ENCODE measurements around the gene TMEM131. TPM values are rescaled to one million over a fixed set of nuclear protein-coding genes. Genes with fewer than 3 reads are reported as not detected.
"Not testable (repeated sequence)": the region's sequence is repeated elsewhere in the genome, so short reads cannot be mapped to it uniquely, and the experiment has no call there.

The TMEM131 gene
- polyA plus RNA-seq, 4 donors = 40.3 to 51.9 (median 47.4) TPM

DNA sequence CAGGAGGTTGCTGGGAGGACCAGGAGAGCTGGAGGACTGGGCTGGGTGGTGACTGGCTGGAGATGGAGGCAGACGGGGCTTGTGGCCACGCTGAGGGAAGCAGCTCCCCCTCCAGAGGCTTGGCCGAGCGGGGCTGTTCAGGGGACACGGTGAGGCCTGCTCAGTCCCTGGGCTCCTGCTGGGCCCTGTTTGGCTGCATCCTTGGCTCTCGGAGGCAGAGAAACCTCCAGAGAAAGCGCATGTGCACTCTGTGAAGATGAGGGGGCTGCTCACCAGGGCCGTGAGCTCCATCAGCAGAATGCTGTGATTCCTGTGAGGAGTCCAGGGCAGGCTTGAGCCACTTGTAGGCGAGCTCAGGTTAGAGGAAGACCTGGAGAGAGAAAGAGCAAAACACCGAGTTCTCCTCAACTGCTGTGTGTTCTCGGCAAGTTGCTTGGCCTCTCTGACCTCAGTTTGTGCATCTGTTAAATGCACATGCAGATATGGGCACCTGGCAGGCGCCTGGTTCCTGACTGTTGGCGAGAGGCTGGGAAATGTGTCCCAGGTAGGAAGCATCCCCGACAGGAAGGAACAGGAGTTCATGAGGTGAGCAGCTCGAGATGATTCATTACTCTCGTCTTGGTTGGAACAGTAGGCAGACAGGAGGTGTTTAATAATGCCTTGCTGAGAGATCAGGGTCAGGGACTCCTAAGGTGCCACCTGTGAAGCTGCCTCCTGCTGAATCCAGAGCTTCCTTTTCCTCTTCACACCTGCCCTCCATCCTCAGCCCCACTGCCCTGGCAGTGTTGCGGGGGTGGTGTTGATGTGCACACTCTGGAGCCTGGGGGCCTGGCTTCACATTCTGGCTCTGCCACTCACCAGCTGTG, 281.4 kb downstream of the TMEM131 start:
- no peak for DNase-seq (ENCODE audit: low read depth in 4 of 4, low spot score in 3 of 4)

DNA sequence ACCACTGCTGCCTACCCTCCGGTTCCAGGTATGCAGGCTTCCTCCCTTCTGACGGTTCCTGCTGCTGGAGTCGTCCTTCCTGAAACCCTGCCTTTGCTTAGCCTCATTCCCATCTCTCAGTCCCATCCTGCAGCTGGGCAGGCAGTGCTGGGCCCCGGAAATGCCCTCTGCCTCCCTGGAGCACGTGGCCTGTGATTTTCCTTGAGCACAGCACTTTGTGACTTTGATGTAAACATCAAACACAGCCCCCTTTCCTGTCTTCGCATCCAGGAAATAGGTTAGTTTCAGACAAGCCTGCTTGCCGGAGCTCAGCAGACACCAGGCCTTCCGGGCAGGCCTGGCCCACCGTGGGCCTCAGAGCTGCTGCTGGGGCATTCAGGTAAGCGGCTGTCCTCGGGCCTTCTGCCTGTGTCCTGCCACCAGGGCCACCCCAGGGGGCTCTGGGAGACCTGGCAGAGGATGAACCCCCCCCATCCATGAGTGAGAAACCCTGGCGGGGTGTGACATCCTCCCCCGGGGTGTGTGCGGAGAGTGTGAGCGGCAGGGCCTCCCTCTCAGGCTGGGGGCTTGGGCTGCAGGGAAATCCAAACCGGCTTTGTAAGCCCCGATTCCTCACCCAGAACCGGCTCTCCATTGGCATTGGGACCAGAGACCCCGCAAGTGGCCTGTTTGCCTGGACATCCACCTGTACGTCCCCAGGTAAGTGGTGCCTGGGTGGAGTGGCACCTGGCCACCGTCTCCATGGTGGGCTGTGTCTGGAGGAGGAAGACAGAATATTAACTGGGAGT, 282.3 kb downstream of the TMEM131 start, which contains the start of gene ZAP70:
Gene ZAP70, plus strand, starts transcription at position 281 of the 788 bp plus-strand sequence. CDS start 10,461 bp downstream, outside the sequence.
- no peak for DNase-seq (ENCODE audit: low read depth in 4 of 4, low spot score in 3 of 4)

DNA sequence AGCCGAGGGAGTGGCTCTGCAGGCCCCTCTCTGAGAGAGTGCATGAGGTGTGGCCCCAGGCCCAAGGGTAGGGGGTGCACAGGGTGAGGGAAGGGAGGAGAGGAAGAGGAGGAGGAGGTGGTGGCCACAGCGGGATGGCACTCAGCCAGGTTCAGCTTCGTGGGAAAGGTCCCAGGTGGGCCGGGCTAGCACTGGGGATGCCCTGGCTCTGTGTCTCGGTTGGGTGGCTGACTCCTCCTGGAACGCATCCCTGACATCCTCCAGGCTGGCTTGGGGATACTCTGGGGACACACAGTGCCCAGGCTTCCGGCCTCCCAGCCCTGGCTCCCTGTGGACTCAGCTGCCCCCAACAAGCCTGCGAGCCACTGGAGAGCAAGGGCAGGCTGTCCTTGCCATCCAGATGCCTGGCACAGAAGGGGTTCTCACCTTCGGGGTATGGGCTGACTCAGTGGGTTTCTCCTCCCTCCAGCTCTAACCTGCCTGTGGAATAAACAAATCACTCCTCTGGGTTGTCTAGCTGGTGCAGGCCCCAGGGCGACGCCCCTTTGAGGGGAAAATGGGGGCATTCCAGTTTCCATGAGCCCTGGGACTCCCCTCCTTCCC, 283.0 kb downstream of the TMEM131 start:
- DNase-seq (ENCODE audit: low read depth in 4 of 4, low spot score in 3 of 4) = no peak

DNA sequence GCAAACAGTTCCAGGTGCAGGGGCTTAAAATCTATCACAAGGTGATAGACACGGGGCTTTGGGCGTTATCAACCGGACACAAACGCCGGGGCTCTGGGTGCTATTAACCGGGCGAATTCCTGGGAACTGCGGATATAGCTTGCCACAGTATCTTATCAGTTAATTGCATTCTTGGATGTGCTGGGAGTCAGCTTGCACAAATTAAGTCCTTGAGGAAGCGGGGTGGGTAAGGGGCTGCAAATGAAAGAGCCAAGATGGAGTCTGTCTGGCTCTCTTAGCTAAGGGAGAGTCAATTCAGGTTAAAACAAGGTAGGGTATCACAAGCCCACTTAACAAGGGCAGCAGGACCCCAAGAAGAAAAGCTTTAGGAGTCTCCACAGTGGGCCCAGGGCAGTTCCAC, 283.6 kb downstream of the TMEM131 start:
- not testable (repeated sequence) for DNase-seq (ENCODE audit: low read depth in 4 of 4, low spot score in 3 of 4)

DNA sequence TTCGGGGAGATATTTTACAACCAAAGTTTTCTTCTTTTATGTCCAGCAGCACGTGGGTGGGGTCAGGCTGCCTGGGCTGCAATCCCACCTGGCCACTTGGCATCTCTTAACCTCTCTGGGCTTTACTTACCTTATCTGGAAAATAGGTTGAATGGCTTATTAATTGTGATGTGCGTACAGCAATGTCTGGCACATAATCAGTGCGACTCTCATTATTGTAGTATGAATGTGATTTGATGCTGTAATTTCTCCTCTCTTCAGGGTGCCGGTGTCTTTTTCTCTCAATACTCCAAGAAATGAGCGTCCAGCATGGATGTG, 284.4 kb downstream of the TMEM131 start:
- no peak for DNase-seq (ENCODE audit: low read depth in 4 of 4, low spot score in 3 of 4)

DNA sequence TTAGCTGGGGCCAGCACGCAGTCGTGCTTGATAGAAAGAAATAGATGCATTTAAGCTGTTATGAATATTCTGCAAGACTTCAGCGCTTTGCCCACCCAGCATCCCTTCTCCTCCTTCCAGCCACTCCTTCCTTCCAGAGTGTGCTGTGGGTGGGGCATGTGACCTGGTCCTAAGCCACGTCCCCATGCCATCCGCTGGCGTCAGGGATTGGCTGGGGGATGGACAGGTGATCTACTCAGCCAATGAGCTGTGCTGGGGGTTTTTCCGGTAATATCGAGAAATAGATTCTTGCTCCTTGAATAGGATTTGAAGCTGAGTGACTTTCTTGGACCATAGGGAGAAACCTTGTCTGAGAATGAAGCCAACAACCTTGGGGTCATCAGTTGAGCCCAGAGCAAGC, 287.1 kb downstream of the TMEM131 start:
- DNase-seq (ENCODE audit: low read depth in 4 of 4, low spot score in 3 of 4) = no peak

DNA sequence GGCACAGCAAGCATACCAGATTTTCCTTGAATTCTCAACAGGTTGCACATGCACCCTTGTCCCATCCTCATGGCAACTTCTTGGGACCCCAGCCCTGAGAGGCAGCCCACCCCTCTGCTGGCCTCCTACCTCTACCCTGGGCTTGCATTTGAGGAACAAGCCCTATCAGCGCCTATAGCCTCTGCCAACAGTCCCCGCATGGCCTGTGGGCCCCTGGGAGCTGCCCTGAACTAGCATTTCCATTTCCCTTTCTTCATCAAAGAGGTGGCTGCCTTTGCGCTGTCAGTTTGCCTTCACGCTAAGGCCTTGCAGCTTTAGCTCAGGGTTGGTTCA, 287.7 kb downstream of the TMEM131 start:
- no peak for DNase-seq (ENCODE audit: low read depth in 4 of 4, low spot score in 3 of 4)

DNA sequence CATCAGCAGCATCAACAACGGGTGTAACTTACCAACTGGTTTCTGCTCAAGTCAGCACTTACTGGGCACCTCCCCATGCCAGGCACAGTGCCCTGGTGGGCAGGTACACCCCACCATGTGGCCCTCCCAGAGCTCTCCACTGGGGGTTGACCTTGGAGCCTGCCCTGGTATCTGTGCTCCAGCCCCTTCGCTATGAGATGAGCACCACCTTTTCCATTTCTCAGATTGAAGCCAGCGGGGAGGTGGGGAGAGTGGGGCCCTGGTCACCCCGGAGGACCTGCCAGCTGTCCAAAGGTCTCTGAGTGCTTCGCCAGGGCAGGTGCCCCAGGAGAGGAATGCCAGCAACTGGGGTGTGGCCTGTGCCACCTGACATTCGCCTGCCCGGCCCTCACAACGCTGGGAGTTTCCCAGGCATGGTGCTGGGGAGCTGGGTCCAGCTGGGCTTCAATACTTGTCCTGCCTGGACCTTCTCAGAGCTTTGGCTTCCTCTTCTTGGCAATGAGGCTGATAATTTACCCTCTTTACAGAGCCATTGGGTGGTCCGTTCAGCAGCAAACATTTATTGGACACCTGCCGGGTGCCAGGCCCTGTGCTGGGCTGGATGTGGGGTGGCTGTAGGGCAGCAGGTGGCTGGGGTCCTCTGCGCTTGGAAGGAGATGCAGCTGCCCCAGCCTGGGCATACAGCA, 288.2 kb downstream of the TMEM131 start:
- no peak for DNase-seq (ENCODE audit: low read depth in 4 of 4, low spot score in 3 of 4)

DNA sequence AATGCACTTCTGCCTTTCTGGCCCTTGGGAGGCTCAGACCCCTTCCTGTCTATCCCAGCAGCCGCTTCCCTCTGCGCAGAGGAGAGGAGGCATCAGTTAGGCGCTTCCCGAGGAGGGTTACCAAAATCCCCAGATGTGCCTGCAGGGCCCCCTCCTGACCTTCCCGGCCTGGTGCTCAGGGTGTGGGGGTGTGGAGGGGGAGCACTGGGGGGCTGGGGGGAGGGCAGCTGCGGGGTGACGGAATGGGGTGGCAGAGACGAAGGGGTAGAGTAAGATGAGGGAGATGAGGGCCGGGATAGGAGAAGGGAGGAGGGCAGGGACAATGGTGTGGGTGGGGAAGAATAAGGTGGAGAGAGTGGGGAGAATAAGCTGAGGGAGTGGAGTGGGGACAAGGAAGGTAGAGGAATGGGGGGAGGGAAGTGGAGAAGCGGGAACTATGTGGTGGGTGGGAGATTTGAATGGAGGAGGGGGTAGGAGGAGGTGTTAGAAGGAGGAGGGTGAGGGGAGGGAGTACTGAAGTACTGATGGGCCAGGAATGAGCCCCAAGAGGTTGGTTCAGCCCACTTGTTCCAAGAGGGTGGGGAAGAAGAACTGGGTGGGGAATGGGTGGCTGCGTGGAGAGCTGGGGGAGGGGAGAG, 288.9 kb downstream of the TMEM131 start:
- DNase-seq (ENCODE audit: low read depth in 4 of 4, low spot score in 3 of 4) = no peak

Other genes with a start within 250 kb of the TMEM131 start
- under 1 TPM; 0.16 to 0.67 (median 0.38) TPM for gene VWA3B, start 91.2 kb upstream of the TMEM131 start, polyA plus RNA-seq (ENCODE audit: insufficient read length in 4 of 4)